ENCODE measurements around the gene LTB4R2. TPM values are rescaled to one million over a fixed set of nuclear protein-coding genes. Genes with fewer than 3 reads are reported as not detected.
A peak's percentile ranks its signal among the peaks of the same experiment; 100 is the strongest.

The LTB4R2 gene
- total and polyA plus RNA-seq, 2 of the 8 experiments (the other 6 are each of a cell fraction or from before 2014, with no cell fraction given) = 5.3 to 6.7 TPM

DNA sequence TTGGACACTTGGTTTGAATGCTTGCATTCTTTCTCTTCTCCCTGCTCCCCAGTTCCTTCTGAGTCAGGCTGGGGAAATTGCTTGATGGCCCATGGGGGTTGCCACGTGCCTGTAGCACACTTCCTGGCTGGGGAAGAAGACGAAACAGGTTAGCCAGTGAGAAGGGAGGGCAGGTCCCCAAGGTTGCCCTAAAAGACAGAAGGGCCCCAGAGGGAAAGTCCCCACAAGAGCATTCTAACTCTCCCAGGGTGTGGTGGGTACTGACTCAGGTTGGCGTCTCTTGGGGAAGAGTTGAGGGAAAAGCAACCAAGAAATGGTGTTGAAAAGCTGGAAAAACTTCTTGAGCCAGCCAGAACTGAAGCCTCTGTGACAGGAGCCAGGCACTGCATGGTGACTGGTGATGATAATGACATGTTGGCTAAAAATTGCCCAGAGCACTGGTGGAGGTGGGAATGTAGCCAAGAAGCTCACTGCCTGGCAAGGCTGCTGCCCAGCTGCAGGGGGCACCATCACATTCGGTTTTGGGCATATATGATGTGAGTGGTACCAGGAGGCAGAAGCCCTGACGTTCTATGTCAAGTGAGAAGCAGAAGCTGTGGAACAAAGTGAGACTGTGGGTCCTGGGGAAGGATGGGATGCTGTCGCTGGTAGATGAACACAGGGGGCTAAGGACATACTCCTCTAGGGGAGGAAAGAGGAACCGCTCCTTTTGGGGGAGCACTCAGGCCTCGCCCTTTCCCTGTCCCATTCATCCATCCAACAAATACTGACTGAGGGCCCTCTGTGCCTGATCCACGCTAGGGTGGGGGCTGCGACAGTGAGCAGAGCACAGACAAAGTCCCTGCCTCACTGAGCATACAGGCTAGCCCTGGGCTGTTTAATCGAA is 30.4 kb upstream of the LTB4R2 start:
- no peaks in the 10 kb centered on the region for H3K23me2 ChIP-seq (ENCODE audit: low read depth, low read length)
- H2AK5ac ChIP-seq (ENCODE audit: low read depth, low read length) = no peak overlapping the region
- DNase-seq (ENCODE audit: low read depth in 1 of 2, low spot score in 2 of 2) = no peak
- TF ChIP-seq SP2 (IDR thresholded peaks at IDR 0.05; ENCODE audit: low read length) (no peak), RAD21 (IDR thresholded peaks at IDR 0.05 in 1 of 2, conservative IDR thresholded peaks at IDR 0.05 in 1 of 2; ENCODE audit: low read depth in 2 of 2, low read length in 2 of 2) (peak; percentile 10 to 28; a peak in 2 of 4 replicates), RNF2 (IDR thresholded peaks at IDR 0.05; ENCODE audit: borderline replicate concordance, low read depth, low read length, missing control alignments, poor library complexity, severe bottlenecking) (no peak)
- TF ChIP-seq, protein P1, sequence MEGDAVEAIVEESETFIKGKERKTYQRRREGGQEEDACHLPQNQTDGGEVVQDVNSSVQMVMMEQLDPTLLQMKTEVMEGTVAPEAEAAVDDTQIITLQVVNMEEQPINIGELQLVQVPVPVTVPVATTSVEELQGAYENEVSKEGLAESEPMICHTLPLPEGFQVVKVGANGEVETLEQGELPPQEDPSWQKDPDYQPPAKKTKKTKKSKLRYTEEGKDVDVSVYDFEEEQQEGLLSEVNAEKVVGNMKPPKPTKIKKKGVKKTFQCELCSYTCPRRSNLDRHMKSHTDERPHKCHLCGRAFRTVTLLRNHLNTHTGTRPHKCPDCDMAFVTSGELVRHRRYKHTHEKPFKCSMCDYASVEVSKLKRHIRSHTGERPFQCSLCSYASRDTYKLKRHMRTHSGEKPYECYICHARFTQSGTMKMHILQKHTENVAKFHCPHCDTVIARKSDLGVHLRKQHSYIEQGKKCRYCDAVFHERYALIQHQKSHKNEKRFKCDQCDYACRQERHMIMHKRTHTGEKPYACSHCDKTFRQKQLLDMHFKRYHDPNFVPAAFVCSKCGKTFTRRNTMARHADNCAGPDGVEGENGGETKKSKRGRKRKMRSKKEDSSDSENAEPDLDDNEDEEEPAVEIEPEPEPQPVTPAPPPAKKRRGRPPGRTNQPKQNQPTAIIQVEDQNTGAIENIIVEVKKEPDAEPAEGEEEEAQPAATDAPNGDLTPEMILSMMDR (IDR thresholded peaks at IDR 0.05; ENCODE audit: control extremely low read depth in 1 of 3, insufficient read depth in 1 of 3, low read depth in 1 of 3, low read length in 3 of 3) = peak; percentile 27 to 52 (median 51); a peak in 2 of 4 replicates
- no peaks in the 10 kb centered on the region for H3K36me3 ChIP-seq (ENCODE audit: control insufficient read depth in 2 of 4, insufficient read depth in 4 of 4, low read length in 3 of 4)
- H4K20me1 ChIP-seq (replicated peaks in 1 of 2; ENCODE audit: control insufficient read depth in 1 of 2, insufficient read depth in 2 of 2, low read length in 2 of 2) = peaks cover 0 to 3% of the 10 kb centered on the region in 2 experiments
- no peaks in the 10 kb centered on the region for H3K27me3 ChIP-seq (replicated peaks in 1 of 4; ENCODE audit: control insufficient read depth in 3 of 4, extremely low read depth in 1 of 4, insufficient read depth in 3 of 4, low read length in 3 of 4)
- no peaks in the 10 kb centered on the region for H3K9me3 ChIP-seq (ENCODE audit: insufficient read depth in 2 of 2, low read depth in 1 of 2, low read length in 1 of 2)
- H4K91ac ChIP-seq (replicated peaks; ENCODE audit: insufficient read length, low read length) = no peak overlapping the region
- CTCF ChIA-PET (ENCODE audit: partially characterized antibody) = interaction anchor here (0.7 to 11.5 kb wide), 12 partner anchors 8 to 152 kb away, joined by 3 to 137 read pairs (median 8); partner anchors contain the start of genes CIDEB, DHRS1, LTB4R2 and NOP9
- H2AFZ ChIP-seq (ENCODE audit: low read length) = no peak overlapping the region
- H2BK15ac ChIP-seq (ENCODE audit: low read length) = no peak overlapping the region
- H3K4me2 ChIP-seq (ENCODE audit: insufficient read depth in 1 of 2, low read depth in 2 of 2, low read length in 2 of 2) = no peak overlapping the region
- H4K5ac ChIP-seq (ENCODE audit: insufficient read length, low read depth, low read length) = no peak overlapping the region
- no peak overlapping the region for H3K4me3 ChIP-seq (ENCODE audit: extremely low read depth in 1 of 4, insufficient read depth in 2 of 4, low read depth in 3 of 4, low read length in 4 of 4)
- H2BK120ac ChIP-seq (replicated peaks; ENCODE audit: low read depth, low read length) = no peak overlapping the region
- no peak overlapping the region for H3K18ac ChIP-seq (ENCODE audit: extremely low read depth, low read length)
- WGBS, 2 experiments (ENCODE audit: extremely low coverage in 1 of 2, insufficient coverage in 1 of 2, insufficient read length in 1 of 2, insufficient replicate concordance in 2 of 2, low coverage in 1 of 2, low lambda C conversion rate in 2 of 2, missing lambda C conversion rate in 1 of 2) = 80% methylated on average over 11 of the region's 11 CpGs; no CpG with 5 or more reads in 1 of the 2 experiments
- no peak overlapping the region; a peak in 1 of 7 replicates for H3K9ac ChIP-seq (replicated peaks in 1 of 4; ENCODE audit: extremely low read depth in 1 of 4, low read depth in 3 of 4, low read length in 3 of 4)
- H3K27ac ChIP-seq (ENCODE audit: low read depth, low read length) = no peak overlapping the region
- no peak overlapping the region for H3K23ac ChIP-seq (ENCODE audit: insufficient read length)
- no peaks in the 10 kb centered on the region; the same call in 1 of the 2 replicates for H3K79me1 ChIP-seq (ENCODE audit: low read depth, low read length)
- H3K4me1 ChIP-seq (replicated peaks in 1 of 4; ENCODE audit: control insufficient read depth in 3 of 4, insufficient read depth in 4 of 4, low read length in 3 of 4) = no peaks in the 10 kb centered on the region
- no peak overlapping the region for H3K56ac ChIP-seq (replicated peaks; ENCODE audit: insufficient read length, low read depth, low read length)
- no peak overlapping the region for H2BK20ac ChIP-seq (ENCODE audit: low read length)
- no peak overlapping the region for H4K8ac ChIP-seq (ENCODE audit: extremely low read depth, insufficient read depth, low read length)
- H3K79me2 ChIP-seq (ENCODE audit: control insufficient read depth in 1 of 2, insufficient read depth in 2 of 2, low read length in 2 of 2) = no peaks in the 10 kb centered on the region
- H2BK12ac ChIP-seq (ENCODE audit: low read depth, low read length) = no peak overlapping the region
- no peak overlapping the region for H3K14ac ChIP-seq (ENCODE audit: insufficient read length)
- no peak overlapping the region for H2BK5ac ChIP-seq (ENCODE audit: low read depth, low read length)
- no peak overlapping the region for H3K4ac ChIP-seq (replicated peaks; ENCODE audit: insufficient read length, low read depth, low read length)
- FAIRE-seq = no peak
- POLR2A ChIA-PET (ENCODE audit: partially characterized antibody) = interaction anchor here (0.9 to 3.5 kb wide), 7 partner anchors 8 to 103 kb away, joined by 3 to 25 read pairs (median 4); partner anchors contain the start of genes CHMP4A and RABGGTA
